ENCODE results near the gene SMYD3.

DNA sequence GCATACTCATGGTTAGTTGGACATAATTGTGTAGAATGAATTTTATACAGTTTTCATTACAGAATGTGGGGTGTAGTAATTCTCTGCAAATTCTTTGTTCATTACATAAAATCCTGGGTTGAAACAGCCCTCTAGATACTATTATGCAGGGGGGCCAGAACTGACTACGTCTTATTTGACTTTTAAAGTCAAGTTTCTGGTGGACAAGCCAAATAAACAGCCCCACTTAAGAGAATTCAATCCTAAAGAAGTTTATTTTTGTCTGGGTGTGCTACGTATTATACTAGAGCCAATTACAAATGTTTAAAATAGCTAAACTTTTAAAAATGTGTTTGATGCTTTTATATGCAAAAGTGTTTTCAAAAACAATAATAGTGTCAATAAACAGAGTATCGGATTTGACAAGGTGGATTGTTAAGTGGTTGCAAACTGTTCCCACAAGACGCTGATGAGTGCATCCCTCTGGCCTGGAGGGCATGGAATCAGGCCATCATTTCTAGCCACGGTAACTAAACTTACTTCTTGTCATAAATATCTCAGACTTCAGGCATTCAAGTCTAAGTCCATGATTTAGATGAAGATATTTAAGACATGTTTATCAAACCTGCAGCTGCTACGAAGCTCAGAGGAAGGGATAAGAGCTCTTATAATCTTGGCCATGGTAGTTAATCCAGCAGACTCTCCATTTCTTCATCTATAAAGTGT, 706.0 kb downstream of the SMYD3 start:
- TF ChIP-seq, protein P1, sequence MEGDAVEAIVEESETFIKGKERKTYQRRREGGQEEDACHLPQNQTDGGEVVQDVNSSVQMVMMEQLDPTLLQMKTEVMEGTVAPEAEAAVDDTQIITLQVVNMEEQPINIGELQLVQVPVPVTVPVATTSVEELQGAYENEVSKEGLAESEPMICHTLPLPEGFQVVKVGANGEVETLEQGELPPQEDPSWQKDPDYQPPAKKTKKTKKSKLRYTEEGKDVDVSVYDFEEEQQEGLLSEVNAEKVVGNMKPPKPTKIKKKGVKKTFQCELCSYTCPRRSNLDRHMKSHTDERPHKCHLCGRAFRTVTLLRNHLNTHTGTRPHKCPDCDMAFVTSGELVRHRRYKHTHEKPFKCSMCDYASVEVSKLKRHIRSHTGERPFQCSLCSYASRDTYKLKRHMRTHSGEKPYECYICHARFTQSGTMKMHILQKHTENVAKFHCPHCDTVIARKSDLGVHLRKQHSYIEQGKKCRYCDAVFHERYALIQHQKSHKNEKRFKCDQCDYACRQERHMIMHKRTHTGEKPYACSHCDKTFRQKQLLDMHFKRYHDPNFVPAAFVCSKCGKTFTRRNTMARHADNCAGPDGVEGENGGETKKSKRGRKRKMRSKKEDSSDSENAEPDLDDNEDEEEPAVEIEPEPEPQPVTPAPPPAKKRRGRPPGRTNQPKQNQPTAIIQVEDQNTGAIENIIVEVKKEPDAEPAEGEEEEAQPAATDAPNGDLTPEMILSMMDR (IDR thresholded peaks at IDR 0.05): no peak
- no peak for TF ChIP-seq POLR2A (IDR thresholded peaks at IDR 0.05)
